GM12878 (cell line): ENCODE data around the gene SLIT1. TPM values are rescaled to one million over a fixed set of nuclear protein-coding genes. Genes with fewer than 3 reads are reported as not detected.

Experiments used
- ATAC-seq: fragments of 200-7000 bp; cut with Tn5 transposase; 3 replicates; pipeline ENCODE4 v1.9.1; 2020; ENCODE audit warnings: mild to moderate bottlenecking, moderate library complexity
- BruUV-seq: library from RNA; stranded (reverse); fragments of 400-500 nt; replicated peaks from 2 replicates; lab custom pipeline; 2021; lab: Mats Ljungman, UMichigan
- CTCF ChIA-PET: fragments of 300-600 bp; sonication (Branson Sonifier 250); formaldehyde crosslinking; extraction: SDS; loops from one replicate; lab custom pipeline; 2021; ENCODE audit warnings: inconsistent platforms; lab: Yijun Ruan, JAX
- POLR2A ChIA-PET: fragments of 350-600 bp; formaldehyde crosslinking; extraction: SDS; loops from one replicate; lab custom pipeline; 2021; ENCODE audit warnings: inconsistent platforms; lab: Charles Lee
- RAD21 ChIA-PET: fragments of 300-600 bp; sonication (Branson Sonifier 250); formaldehyde crosslinking; loops from one replicate; lab custom pipeline; 2023; ENCODE audit warnings: antibody characterized with exemption; ENCODE audit not compliant: unreplicated experiment; lab: Charles Lee
- SMC1A ChIA-PET: fragments of 300-600 bp; sonication (Branson Sonifier 250); formaldehyde crosslinking; loops from one replicate; lab custom pipeline; 2023; ENCODE audit not compliant: unreplicated experiment, uncharacterized antibody; lab: Charles Lee
- DNase-seq: peaks from one replicate; pipeline ENCODE4 v3.0.0-alpha.2; 2011; ENCODE audit warnings: low read depth, low spot score
- FAIRE-seq: peaks from 3 replicates; lab custom pipeline; 2011; peaks lifted over from hg19 to GRCh38; lab: Jason Lieb, UNC
- H2AFZ ChIP-seq: 2 replicates; pipeline ENCODE4 v1.6.0; 2011; ENCODE audit warnings: low read depth, low read length, control low read depth; ENCODE audit not compliant: control insufficient read depth
- H3K27ac ChIP-seq: 2 replicates; pipeline ENCODE4 v1.5.1; 2011; ENCODE audit warnings: control low read depth; ENCODE audit not compliant: control insufficient read depth, insufficient read depth
- H3K27me3 ChIP-seq, 2 experiments: replicated peaks in 1 of 2; 2 replicates each; pipeline versions ENCODE4 v1.6.0 to v1.6.1; 2011; ENCODE audit warnings: low read length in 1 of 2; ENCODE audit not compliant: control insufficient read depth in 2 of 2, insufficient read depth in 2 of 2
- H3K36me3 ChIP-seq, 2 experiments: 2 replicates each; pipeline ENCODE4 v1.5.1; 2011; ENCODE audit warnings: low read length in 1 of 2; ENCODE audit not compliant: control insufficient read depth in 2 of 2, insufficient read depth in 2 of 2
- H3K4me1 ChIP-seq: 2 replicates; pipeline ENCODE4 v1.6.1; 2011; ENCODE audit warnings: mild to moderate bottlenecking, low read length, moderate library complexity, mixed read lengths; ENCODE audit not compliant: control insufficient read depth, insufficient read depth
- H3K4me2 ChIP-seq: 2 replicates; pipeline ENCODE4 v1.6.0; 2011; ENCODE audit warnings: control low read depth; ENCODE audit not compliant: control insufficient read depth, insufficient read depth
- H3K4me3 ChIP-seq: fragments of 200-600 bp; sonication (generic); 2 replicates; pipeline ENCODE4 v1.5.1; 2016
- H3K79me2 ChIP-seq: 2 replicates; pipeline ENCODE4 v1.6.0; 2011; ENCODE audit warnings: low read length; ENCODE audit not compliant: control insufficient read depth, insufficient read depth
- H3K9ac ChIP-seq: 2 replicates; pipeline ENCODE4 v1.8.0; 2011; ENCODE audit warnings: low read length, control low read depth, mixed read lengths; ENCODE audit not compliant: control insufficient read depth, insufficient read depth
- H3K9me3 ChIP-seq: replicated peaks from 3 replicates; pipeline ENCODE4 v1.5.1; 2011; ENCODE audit warnings: mild to moderate bottlenecking, low read length; ENCODE audit not compliant: control insufficient read depth, insufficient read depth
- H4K20me1 ChIP-seq: 2 replicates; pipeline ENCODE4 v1.6.0; 2011; ENCODE audit not compliant: control insufficient read depth, insufficient read depth
- BCL11A ChIP-seq: IDR thresholded peaks from 2 replicates; pipeline ENCODE4 v1.6.1; 2011; ENCODE audit warnings: low read depth, low read length
- ESRRA ChIP-seq: IDR thresholded peaks from 2 replicates; pipeline ENCODE4 v1.6.1; 2012; ENCODE audit warnings: mild to moderate bottlenecking, low read length, improper control_type of control experiment
- NFYA ChIP-seq: IDR thresholded peaks from 2 replicates; pipeline ENCODE4 v1.6.1; 2011; ENCODE audit warnings: low read depth, mild to moderate bottlenecking, low read length, improper control_type of control experiment, borderline replicate concordance
- NFYB ChIP-seq: IDR thresholded peaks from 2 replicates; pipeline ENCODE4 v1.6.1; 2011; ENCODE audit warnings: low read depth, mild to moderate bottlenecking, low read length, improper control_type of control experiment, moderate library complexity; ENCODE audit not compliant: insufficient read depth
- ZNF217 ChIP-seq: fragments of 450-650 bp; IDR thresholded peaks from 2 replicates; pipeline ENCODE4 v1.6.1; 2017; ENCODE audit warnings: antibody characterized with exemption, mild to moderate bottlenecking
- WGBS: methylation state at CpG from one replicate; pipeline ENCODE4 v1.1.6; 2016; ENCODE audit warnings: low lambda C conversion rate; ENCODE audit not compliant: insufficient replicate concordance, insufficient coverage; ENCODE audit errors: missing lambda C conversion rate; 5-methylcytosine and 5-hydroxymethylcytosine counted together
- in situ Hi-C: fragments of 300-500 bp; cut with MboI; formaldehyde crosslinking; loops from 9 replicates; pipeline ENCODE4 v1.14.3; 2018; ENCODE audit warnings: mixed read lengths
- intact Hi-C: fragments of 100-400 bp; cut with micrococcal nuclease; formaldehyde crosslinking; loops from one replicate; pipeline ENCODE4 v1.14.2; 2022; ENCODE audit not compliant: unreplicated experiment
- polyA plus RNA-seq, 11 experiments: library from polyadenylated mRNA; depleted of rRNA in 4 of 11; unstranded in 6 of 11; stranded (reverse) in 5 of 11; fragments of >200 nt; fragmentation: Nextera tagmentation in 4 of 11; fragmentation: Illumina TruSeq in 1 of 11; extraction: Ambion mirVana in 4 of 11; extraction: Trizol in 1 of 11; gene quantifications; 1 replicate in 1 of 11; 2 replicates in 10 of 11; pipeline versions ENCODE4 v1.2.1 to v1.2.3, GENCODE V29; 2011 to 2016; ENCODE audit warnings: inconsistent platforms in 2 of 11, missing spikeins in 2 of 11, low read depth in 1 of 11
- total RNA-seq, 4 experiments: library from RNA; depleted of rRNA in 3 of 4; stranded (reverse); fragments of >200 nt in 3 of 4; fragmentation: Illumina TruSeq in 1 of 4; extraction: Trizol in 1 of 4; gene quantifications; 2 replicates each; pipeline versions ENCODE4 v1.2.1 to v1.2.3, GENCODE V29; 2013 to 2021
- TF ChIP-seq, protein P1 (sequence below): fragments of 450-650 bp; IDR thresholded peaks from 2 replicates; pipeline ENCODE4 v1.6.1; 2017; ENCODE audit warnings: mild to moderate bottlenecking, moderate library complexity

SLIT1 gene
- total and polyA plus RNA-seq, 10 of the 15 experiments (the other 5 are each of a cell fraction or from before 2014, with no cell fraction given): 0.04 to 0.19 (median 0.06) TPM; not detected in 4

DNA sequence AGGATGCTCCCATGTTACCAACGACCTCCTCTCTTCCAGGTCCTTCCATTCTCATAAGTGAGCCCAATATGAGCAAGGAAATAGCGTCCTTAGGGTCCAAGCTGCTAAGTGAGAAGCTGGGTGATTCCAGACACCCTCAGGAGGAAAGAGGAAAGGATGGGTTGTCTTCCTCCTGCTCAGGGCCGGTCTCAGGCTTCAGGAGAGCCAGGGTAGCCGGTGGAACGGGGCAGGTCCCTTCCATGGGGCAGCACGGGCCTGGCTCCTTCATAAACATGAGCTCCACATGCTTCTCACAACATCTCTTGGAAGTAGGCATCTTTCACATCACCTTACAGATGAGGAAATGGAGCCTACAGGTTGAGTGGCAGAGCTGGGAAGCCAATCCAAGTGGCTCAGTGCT is 12.7 kb downstream of the SLIT1 start:
- ChIA-PET SMC1A (interaction anchor here (1.9 kb wide), 1 partner anchor 38 kb away, joined by 6 read pairs; no protein-coding TSS in a partner anchor), CTCF (interaction anchor here (0.7 to 1.7 kb wide), 6 partner anchors 11 to 100 kb away, joined by 3 to 5 read pairs (median 4); no protein-coding TSS in a partner anchor)
- H2AFZ ChIP-seq: no peak overlapping the region
- H3K4me2 ChIP-seq: no peak overlapping the region
- FAIRE-seq (no peak), ATAC-seq (no peak), DNase-seq (no peak)
- WGBS: 30% methylated on average over 6 of the region's 6 CpGs
- H3K9ac ChIP-seq: no peak overlapping the region
- H3K4me1 ChIP-seq: no peaks in the 10 kb centered on the region
- H3K9me3 ChIP-seq: no peaks in the 10 kb centered on the region
- H3K79me2 ChIP-seq: no peaks in the 10 kb centered on the region
- in situ Hi-C loops: no loop called here
- H4K20me1 ChIP-seq: no peaks in the 10 kb centered on the region
- TF ChIP-seq, protein P1, sequence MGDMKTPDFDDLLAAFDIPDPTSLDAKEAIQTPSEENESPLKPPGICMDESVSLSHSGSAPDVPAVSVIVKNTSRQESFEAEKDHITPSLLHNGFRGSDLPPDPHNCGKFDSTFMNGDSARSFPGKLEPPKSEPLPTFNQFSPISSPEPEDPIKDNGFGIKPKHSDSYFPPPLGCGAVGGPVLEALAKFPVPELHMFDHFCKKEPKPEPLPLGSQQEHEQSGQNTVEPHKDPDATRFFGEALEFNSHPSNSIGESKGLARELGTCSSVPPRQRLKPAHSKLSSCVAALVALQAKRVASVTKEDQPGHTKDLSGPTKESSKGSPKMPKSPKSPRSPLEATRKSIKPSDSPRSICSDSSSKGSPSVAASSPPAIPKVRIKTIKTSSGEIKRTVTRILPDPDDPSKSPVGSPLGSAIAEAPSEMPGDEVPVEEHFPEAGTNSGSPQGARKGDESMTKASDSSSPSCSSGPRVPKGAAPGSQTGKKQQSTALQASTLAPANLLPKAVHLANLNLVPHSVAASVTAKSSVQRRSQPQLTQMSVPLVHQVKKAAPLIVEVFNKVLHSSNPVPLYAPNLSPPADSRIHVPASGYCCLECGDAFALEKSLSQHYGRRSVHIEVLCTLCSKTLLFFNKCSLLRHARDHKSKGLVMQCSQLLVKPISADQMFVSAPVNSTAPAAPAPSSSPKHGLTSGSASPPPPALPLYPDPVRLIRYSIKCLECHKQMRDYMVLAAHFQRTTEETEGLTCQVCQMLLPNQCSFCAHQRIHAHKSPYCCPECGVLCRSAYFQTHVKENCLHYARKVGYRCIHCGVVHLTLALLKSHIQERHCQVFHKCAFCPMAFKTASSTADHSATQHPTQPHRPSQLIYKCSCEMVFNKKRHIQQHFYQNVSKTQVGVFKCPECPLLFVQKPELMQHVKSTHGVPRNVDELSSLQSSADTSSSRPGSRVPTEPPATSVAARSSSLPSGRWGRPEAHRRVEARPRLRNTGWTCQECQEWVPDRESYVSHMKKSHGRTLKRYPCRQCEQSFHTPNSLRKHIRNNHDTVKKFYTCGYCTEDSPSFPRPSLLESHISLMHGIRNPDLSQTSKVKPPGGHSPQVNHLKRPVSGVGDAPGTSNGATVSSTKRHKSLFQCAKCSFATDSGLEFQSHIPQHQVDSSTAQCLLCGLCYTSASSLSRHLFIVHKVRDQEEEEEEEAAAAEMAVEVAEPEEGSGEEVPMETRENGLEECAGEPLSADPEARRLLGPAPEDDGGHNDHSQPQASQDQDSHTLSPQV: no peak
- TF ChIP-seq NFYB (no peak), ESRRA (no peak), BCL11A (no peak), ZNF217 (no peak), NFYA (no peak)
- TF ChIP-seq, all 136 proteins: peak for 0
- intact Hi-C loops: no loop called here
- POLR2A ChIA-PET: no interaction called here
- RAD21 ChIA-PET: no interaction called here
- Histone ChIP-seq H3K27me3 (peaks cover 0 to 5% of the 10 kb centered on the region in 2 experiments; a peak in 2 of 4 replicates), H3K27ac (no peak overlapping the region), H3K36me3 (no peaks in the 10 kb centered on the region), H3K4me3 (no peak overlapping the region)
- BruUV-seq: no TSS peak
